ENCODE data around the gene FIS1.
A peak's percentile ranks its signal among the peaks of the same experiment; 100 is the strongest.
"Not testable (repeated sequence)": the region's sequence is repeated elsewhere in the genome, so short reads cannot be mapped to it uniquely, and the experiment has no call there.

Gene FIS1

GRCh38 chr7:101244375-101245146 is at the start of gene FIS1:
TSS of gene FIS1 (minus strand) at chr7:101245081. CDS start at chr7:101245004, 77 bp downstream.
- DNase-seq: peak; percentile 93

- DNase-seq: no peak
These were observed 49.4 kb upstream of the FIS1 start for GRCh38 chr7:101294039-101294831.

- DNase-seq: not testable (repeated sequence)
These were observed 48.5 kb upstream of the FIS1 start for GRCh38 chr7:101293069-101294021.

- DNase-seq: not testable (repeated sequence)
These were observed 47.7 kb upstream of the FIS1 start for GRCh38 chr7:101292566-101292965.

GRCh38 chr7:101290186-101291037 is 45.5 kb upstream of the FIS1 start:
- DNase-seq: not testable (repeated sequence)

GRCh38 chr7:101289687-101290086 is 44.8 kb upstream of the FIS1 start:
- DNase-seq: not testable (repeated sequence)

GRCh38 chr7:101288439-101288838 is 43.6 kb upstream of the FIS1 start:
- DNase-seq: no peak

- no peak for DNase-seq
These were observed 42.2 kb upstream of the FIS1 start for GRCh38 chr7:101287032-101287431.

GRCh38 chr7:101285880-101286279 is 41.0 kb upstream of the FIS1 start:
- DNase-seq: not testable (repeated sequence)

- DNase-seq: no peak
These were observed 40.3 kb upstream of the FIS1 start for GRCh38 chr7:101285171-101285570.

GRCh38 chr7:101280912-101281311 is 36.0 kb upstream of the FIS1 start:
- DNase-seq: not testable (repeated sequence)

- no peak for DNase-seq
These were observed 33.8 kb upstream of the FIS1 start for GRCh38 chr7:101278461-101279292.

GRCh38 chr7:101277155-101277554 is 32.3 kb upstream of the FIS1 start:
- no peak for DNase-seq

GRCh38 chr7:101273206-101273605 is 28.3 kb upstream of the FIS1 start:
- no peak for DNase-seq

- DNase-seq: no peak
These were observed 26.1 kb upstream of the FIS1 start for GRCh38 chr7:101271021-101271420.

GRCh38 chr7:101269664-101270063 is 24.8 kb upstream of the FIS1 start:
- DNase-seq: no peak

GRCh38 chr7:101265622-101266516 is 21.0 kb upstream of the FIS1 start:
- no peak for DNase-seq

GRCh38 chr7:101264102-101264706 is 19.3 kb upstream of the FIS1 start:
- not testable (repeated sequence) for DNase-seq

GRCh38 chr7:101258243-101258731 is 13.4 kb upstream of the FIS1 start:
- no peak for DNase-seq

Data from DMS 273 treated with DMSO at 0.1 percent for 48 hours (cell line).